Peyer's patch (tissue), 4 donors: ENCODE data around the gene PHLDB1.

ENCODE experiments used
- CTCF ChIP-seq, 6 experiments: fragments of 450-650 bp in 4 of 6; fragments of 200-600 bp in 2 of 6; sonication (generic) in 1 of 6; IDR thresholded peaks; one replicate each; pipeline ENCODE4 v1.5.1; 2017 to 2019; ENCODE audit warnings: antibody characterized with exemption in 6 of 6, mild to moderate bottlenecking in 3 of 6, moderate library complexity in 1 of 6
- POLR2A ChIP-seq, 2 donors: fragments of 450-650 bp; IDR thresholded peaks; one replicate each; pipeline ENCODE4 v1.5.1; 2017; ENCODE audit warnings: antibody characterized with exemption in 2 of 2, mild to moderate bottlenecking in 2 of 2, moderate library complexity in 2 of 2

GRCh38 chr11:118650366-118650765 is 43.0 kb downstream of the PHLDB1 start:
- no peak for TF ChIP-seq CTCF (IDR thresholded peaks at IDR 0.05)
- TF ChIP-seq POLR2A (IDR thresholded peaks at IDR 0.05): no peak
